Mucosa of gallbladder (tissue), 1 donor: ENCODE measurements around the gene TSR2. TPM values are rescaled to one million over a fixed set of nuclear protein-coding genes. Genes with fewer than 3 reads are reported as not detected.
A peak's percentile ranks its signal among the peaks of the same experiment; 100 is the strongest.

Experiments used
- DNase-seq: peaks from one replicate; pipeline ENCODE4 v3.0.0-alpha.2; 2020; ENCODE audit warnings: low spot score
- total RNA-seq: library from RNA; stranded (reverse); gene quantifications from one replicate; pipeline ENCODE4 v1.2.1, GENCODE V29; 2021
- donor health status: DM: no; HTN: no; CAD: no.

TSR2 gene
- 34.3 TPM for total RNA-seq

GRCh38 chrX:54439960-54440871, at the start of gene TSR2:
TSR2 (plus strand) TSS chrX:54440404; CDS start chrX:54440422, 18 bp downstream.
- peak; percentile 86 for DNase-seq

GRCh38 chrX:54397113-54397512, 43.1 kb upstream of the TSR2 start:
- DNase-seq: no peak

GRCh38 chrX:54407266-54407665, 32.9 kb upstream of the TSR2 start:
- no peak for DNase-seq

GRCh38 chrX:54411732-54412131, 28.5 kb upstream of the TSR2 start:
- DNase-seq: no peak

- DNase-seq: no peak
Observed at GRCh38 chrX:54413753-54414152, 26.5 kb upstream of the TSR2 start.

- DNase-seq: no peak
Observed at GRCh38 chrX:54415534-54416350, 24.5 kb upstream of the TSR2 start.

GRCh38 chrX:54416965-54417364, 23.2 kb upstream of the TSR2 start:
- no peak for DNase-seq

GRCh38 chrX:54419559-54420302, 20.5 kb upstream of the TSR2 start:
- no peak for DNase-seq

- DNase-seq: no peak
Observed at GRCh38 chrX:54422168-54422567, 18.0 kb upstream of the TSR2 start.

- no peak for DNase-seq
Observed at GRCh38 chrX:54423161-54423888, 16.9 kb upstream of the TSR2 start.

GRCh38 chrX:54427837-54428424, 12.3 kb upstream of the TSR2 start:
- no peak for DNase-seq

- no peak for DNase-seq
Observed at GRCh38 chrX:54430519-54430918, 9.7 kb upstream of the TSR2 start.

- DNase-seq: no peak
Observed at GRCh38 chrX:54435121-54435520, 5.1 kb upstream of the TSR2 start.

GRCh38 chrX:54442790-54443189, 2.6 kb downstream of the TSR2 start:
- DNase-seq: no peak

GRCh38 chrX:54444752-54445151, 4.5 kb downstream of the TSR2 start:
- DNase-seq: no peak

GRCh38 chrX:54446084-54446483, 5.9 kb downstream of the TSR2 start:
- DNase-seq: no peak

GRCh38 chrX:54447461-54447860, 7.3 kb downstream of the TSR2 start:
- no peak for DNase-seq

GRCh38 chrX:54449929-54450328, 9.7 kb downstream of the TSR2 start:
- no peak for DNase-seq

- no peak for DNase-seq
Observed at GRCh38 chrX:54452920-54453319, 12.7 kb downstream of the TSR2 start.

GRCh38 chrX:54470054-54470760, 30.0 kb downstream of the TSR2 start:
- DNase-seq: no peak
